ENCODE measurements around the gene DYRK1A. TPM values are rescaled to one million over a fixed set of nuclear protein-coding genes. Genes with fewer than 3 reads are reported as not detected.

The DYRK1A gene
- total and polyA plus RNA-seq, 10 of the 15 experiments (the other 5 are each of a cell fraction or from before 2014, with no cell fraction given) = 2.4 to 68.6 (median 30.7) TPM

DNA sequence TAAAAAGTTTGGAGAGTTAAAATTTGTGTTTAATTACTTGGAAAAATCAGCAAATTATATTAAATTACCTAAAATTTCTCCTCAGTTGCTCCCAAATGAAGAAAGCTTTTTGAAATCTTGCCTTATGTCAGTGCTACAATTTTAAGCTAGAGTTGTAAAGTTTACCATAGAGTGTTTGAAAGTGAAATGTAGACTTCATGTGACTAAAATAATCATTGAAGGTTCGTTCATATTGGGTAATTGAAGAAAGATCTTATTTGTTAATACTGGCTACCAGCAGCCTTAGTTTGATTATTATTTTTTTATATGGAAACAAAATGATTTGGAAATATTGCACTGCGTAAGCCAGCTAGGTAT lies 4.4 kb downstream of the DYRK1A start (continued):
- TF ChIP-seq SRF (IDR thresholded peaks at IDR 0.05; ENCODE audit: low read depth in 2 of 2, low read length in 2 of 2) (no peak), SP1 (IDR thresholded peaks at IDR 0.05; ENCODE audit: low read depth, low read length) (no peak), ZNF622 (IDR thresholded peaks at IDR 0.05) (no peak)

DNA sequence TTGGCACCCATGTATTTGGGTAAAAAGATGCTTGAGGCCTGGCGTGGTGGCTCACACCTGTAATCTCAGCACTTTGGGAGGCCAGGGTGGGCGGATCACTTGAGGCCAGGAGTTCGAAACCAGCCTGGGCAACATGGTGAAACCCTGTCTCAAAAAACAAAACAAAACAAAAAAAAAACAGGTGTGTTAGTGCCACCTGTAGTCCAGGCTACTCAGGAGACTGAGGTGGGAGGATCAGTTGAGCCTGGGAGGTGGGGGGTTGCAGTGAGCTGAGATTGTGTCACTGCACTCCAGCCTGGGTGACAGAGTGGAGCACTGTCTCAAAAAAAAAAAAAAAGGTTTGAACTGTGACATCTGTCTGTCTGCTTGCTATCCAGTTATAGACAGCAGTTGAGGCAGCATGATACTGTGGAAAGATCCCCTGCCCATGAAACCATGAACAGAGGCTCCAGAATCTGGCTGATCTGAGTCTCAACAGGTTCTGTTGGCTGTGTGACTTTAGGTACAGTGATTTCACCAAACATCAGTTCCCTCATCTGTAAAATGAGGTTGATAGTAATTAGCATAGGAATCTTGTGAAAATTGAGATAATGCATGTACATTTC lies 5.7 kb downstream of the DYRK1A start:
- peaks cover 0 to 4% of the 10 kb centered on the region in 2 experiments; a peak in 1 of 4 replicates for H3K36me3 ChIP-seq (ENCODE audit: control insufficient read depth in 2 of 2, insufficient read depth in 2 of 2, low read length in 1 of 2)
- FAIRE-seq = no peak
- 0 out of 2 replicates have a peak overlapping the region, but pooled peaks have one; percentile 24 for H3K27ac ChIP-seq (ENCODE audit: control insufficient read depth, insufficient read depth)
- BruUV-seq (replicated peaks) = no TSS peak
- ChIA-PET SMC1A (ENCODE audit: uncharacterized antibody, unreplicated experiment) (interaction anchor here (0.6 to 7.9 kb wide), 15 partner anchors 7 to 298 kb away, joined by 3 to 62 read pairs (median 6); no protein-coding TSS in a partner anchor), RAD21 (ENCODE audit: unreplicated experiment) (interaction anchor here (0.6 to 2.1 kb wide), 9 partner anchors 11 to 192 kb away, joined by 3 to 14 read pairs (median 4); partner anchors contain the start of gene VPS26C), CTCF (interaction anchor here (1.1 to 2.4 kb wide), 4 partner anchors 10 to 205 kb away, joined by 3 to 12 read pairs (median 3); no protein-coding TSS in a partner anchor), POLR2A (interaction anchor here (1.2 to 1.6 kb wide), 2 partner anchors 9 to 11 kb away, joined by 4 to 6 read pairs; no protein-coding TSS in a partner anchor)
- peak overlapping the region; percentile 92 for H3K4me2 ChIP-seq (ENCODE audit: control insufficient read depth, insufficient read depth)
- H3K27me3 ChIP-seq (replicated peaks in 1 of 2; ENCODE audit: control insufficient read depth in 2 of 2, insufficient read depth in 2 of 2, low read length in 1 of 2) = no peaks in the 10 kb centered on the region
- peaks cover 6% of the 10 kb centered on the region for H4K20me1 ChIP-seq (ENCODE audit: control insufficient read depth, insufficient read depth)
- TF ChIP-seq MYC (IDR thresholded peaks at IDR 0.05; ENCODE audit: insufficient read depth, insufficient read length, insufficient replicate concordance, low read length, severe bottlenecking) (no peak), PAX8 (IDR thresholded peaks at IDR 0.05) (no peak), EP300 (IDR thresholded peaks at IDR 0.05; ENCODE audit: borderline replicate concordance in 1 of 2, control insufficient read depth in 1 of 2, low read depth in 2 of 2, low read length in 2 of 2) (no peak), EGR1 (IDR thresholded peaks at IDR 0.05; ENCODE audit: borderline replicate concordance in 1 of 2, low read depth in 2 of 2, low read length in 2 of 2) (no peak), NFXL1 (IDR thresholded peaks at IDR 0.05; ENCODE audit: borderline replicate concordance) (no peak)
- TF ChIP-seq, protein P1, sequence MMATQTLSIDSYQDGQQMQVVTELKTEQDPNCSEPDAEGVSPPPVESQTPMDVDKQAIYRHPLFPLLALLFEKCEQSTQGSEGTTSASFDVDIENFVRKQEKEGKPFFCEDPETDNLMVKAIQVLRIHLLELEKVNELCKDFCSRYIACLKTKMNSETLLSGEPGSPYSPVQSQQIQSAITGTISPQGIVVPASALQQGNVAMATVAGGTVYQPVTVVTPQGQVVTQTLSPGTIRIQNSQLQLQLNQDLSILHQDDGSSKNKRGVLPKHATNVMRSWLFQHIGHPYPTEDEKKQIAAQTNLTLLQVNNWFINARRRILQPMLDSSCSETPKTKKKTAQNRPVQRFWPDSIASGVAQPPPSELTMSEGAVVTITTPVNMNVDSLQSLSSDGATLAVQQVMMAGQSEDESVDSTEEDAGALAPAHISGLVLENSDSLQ (IDR thresholded peaks at IDR 0.05) = no peak
- TF ChIP-seq, protein P2, sequence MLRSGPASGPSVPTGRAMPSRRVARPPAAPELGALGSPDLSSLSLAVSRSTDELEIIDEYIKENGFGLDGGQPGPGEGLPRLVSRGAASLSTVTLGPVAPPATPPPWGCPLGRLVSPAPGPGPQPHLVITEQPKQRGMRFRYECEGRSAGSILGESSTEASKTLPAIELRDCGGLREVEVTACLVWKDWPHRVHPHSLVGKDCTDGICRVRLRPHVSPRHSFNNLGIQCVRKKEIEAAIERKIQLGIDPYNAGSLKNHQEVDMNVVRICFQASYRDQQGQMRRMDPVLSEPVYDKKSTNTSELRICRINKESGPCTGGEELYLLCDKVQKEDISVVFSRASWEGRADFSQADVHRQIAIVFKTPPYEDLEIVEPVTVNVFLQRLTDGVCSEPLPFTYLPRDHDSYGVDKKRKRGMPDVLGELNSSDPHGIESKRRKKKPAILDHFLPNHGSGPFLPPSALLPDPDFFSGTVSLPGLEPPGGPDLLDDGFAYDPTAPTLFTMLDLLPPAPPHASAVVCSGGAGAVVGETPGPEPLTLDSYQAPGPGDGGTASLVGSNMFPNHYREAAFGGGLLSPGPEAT (IDR thresholded peaks at IDR 0.05; ENCODE audit: low read depth) = no peak
- 94% methylated on average over 3 of the region's 3 CpGs for WGBS (ENCODE audit: insufficient coverage, insufficient replicate concordance, low lambda C conversion rate, missing lambda C conversion rate)
- H3K4me1 ChIP-seq (ENCODE audit: control insufficient read depth, insufficient read depth, low read length) = peaks cover 16% of the 10 kb centered on the region; the same call in 1 of the 2 replicates
- H3K4me3 ChIP-seq = peak overlapping the region; percentile 40; the same call in 1 of the 2 replicates
- ATAC-seq = no peak
- intact Hi-C loops (cut with micrococcal nuclease; ENCODE audit: unreplicated experiment) = loop anchor here (5.0 kb wide), 3 partner anchors 35 to 270 kb away; no protein-coding TSS in a partner anchor
- H2AFZ ChIP-seq (ENCODE audit: control insufficient read depth, low read depth, low read length) = no peak overlapping the region
- in situ Hi-C loops (cut with MboI) = no loop called here
- H3K9ac ChIP-seq (ENCODE audit: control insufficient read depth, insufficient read depth, low read length) = no peak overlapping the region
- DNase-seq (ENCODE audit: low read depth, low spot score) = no peak
- 0 out of 3 replicates have a peak, but pooled peaks cover 1% of the 10 kb centered on the region for H3K9me3 ChIP-seq (replicated peaks; ENCODE audit: control insufficient read depth, insufficient read depth, low read length)
- peaks cover 100% of the 10 kb centered on the region for H3K79me2 ChIP-seq (ENCODE audit: control insufficient read depth, insufficient read depth, low read length)

All from GM12878 (cell line).